ENCODE results near the gene ANKRD55. TPM values are rescaled to one million over a fixed set of nuclear protein-coding genes. Genes with fewer than 3 reads are reported as not detected.

The ANKRD55 gene
- total and polyA plus RNA-seq, 8 donors, result 0.20 to 0.97 (median 0.67) TPM

GRCh38 chr5:56195016-56195415 is 38.1 kb downstream of the ANKRD55 start:
- Histone ChIP-seq H3K27ac (no peak overlapping the region), H3K9me3 (no peaks in the 10 kb centered on the region), H3K4me1 (peaks cover 3 to 26% of the 10 kb centered on the region in 2 donors), H3K27me3 (no peaks in the 10 kb centered on the region), H3K4me3 (no peak overlapping the region), H3K36me3 (no peaks in the 10 kb centered on the region)
- ATAC-seq (no peak), DNase-seq (no peak)
- TF ChIP-seq, protein P1, sequence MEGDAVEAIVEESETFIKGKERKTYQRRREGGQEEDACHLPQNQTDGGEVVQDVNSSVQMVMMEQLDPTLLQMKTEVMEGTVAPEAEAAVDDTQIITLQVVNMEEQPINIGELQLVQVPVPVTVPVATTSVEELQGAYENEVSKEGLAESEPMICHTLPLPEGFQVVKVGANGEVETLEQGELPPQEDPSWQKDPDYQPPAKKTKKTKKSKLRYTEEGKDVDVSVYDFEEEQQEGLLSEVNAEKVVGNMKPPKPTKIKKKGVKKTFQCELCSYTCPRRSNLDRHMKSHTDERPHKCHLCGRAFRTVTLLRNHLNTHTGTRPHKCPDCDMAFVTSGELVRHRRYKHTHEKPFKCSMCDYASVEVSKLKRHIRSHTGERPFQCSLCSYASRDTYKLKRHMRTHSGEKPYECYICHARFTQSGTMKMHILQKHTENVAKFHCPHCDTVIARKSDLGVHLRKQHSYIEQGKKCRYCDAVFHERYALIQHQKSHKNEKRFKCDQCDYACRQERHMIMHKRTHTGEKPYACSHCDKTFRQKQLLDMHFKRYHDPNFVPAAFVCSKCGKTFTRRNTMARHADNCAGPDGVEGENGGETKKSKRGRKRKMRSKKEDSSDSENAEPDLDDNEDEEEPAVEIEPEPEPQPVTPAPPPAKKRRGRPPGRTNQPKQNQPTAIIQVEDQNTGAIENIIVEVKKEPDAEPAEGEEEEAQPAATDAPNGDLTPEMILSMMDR (IDR thresholded peaks at IDR 0.05), result no peak
- intact Hi-C loops (cut with DNase I), result no loop called here

- no peaks in the 10 kb centered on the region for H3K9me3 ChIP-seq
- no peak for ATAC-seq
- intact Hi-C loops (cut with DNase I), result no loop called here
Measured at GRCh38 chr5:56192246-56192645, 40.9 kb downstream of the ANKRD55 start.

GRCh38 chr5:56191656-56192055 is 41.5 kb downstream of the ANKRD55 start:
- DNase-seq (no peak), ATAC-seq (peak; percentile 23)
- no peak overlapping the region for H3K4me3 ChIP-seq
- H3K4me1 ChIP-seq, result peaks cover 3 to 27% of the 10 kb centered on the region in 2 donors
- H3K36me3 ChIP-seq, result no peaks in the 10 kb centered on the region
- intact Hi-C loops (cut with DNase I), result no loop called here
- no peaks in the 10 kb centered on the region for H3K27me3 ChIP-seq
- TF ChIP-seq, protein P1 (IDR thresholded peaks at IDR 0.05), result no peak
- H3K9me3 ChIP-seq, result no peaks in the 10 kb centered on the region
- H3K27ac ChIP-seq, result peak overlapping the region in 1 of 2 donors; percentile 35

More at GRCh38 chr5:56192246-56192645, 40.9 kb downstream of the ANKRD55 start:
- no peak overlapping the region for H3K4me3 ChIP-seq
- TF ChIP-seq, protein P1 (IDR thresholded peaks at IDR 0.05), result no peak
- H3K27me3 ChIP-seq, result no peaks in the 10 kb centered on the region
- peak overlapping the region in 1 of 2 donors; percentile 35 for H3K27ac ChIP-seq
- DNase-seq, result no peak
- peaks cover 3 to 27% of the 10 kb centered on the region in 2 donors for H3K4me1 ChIP-seq
- no peaks in the 10 kb centered on the region for H3K36me3 ChIP-seq

DNA sequence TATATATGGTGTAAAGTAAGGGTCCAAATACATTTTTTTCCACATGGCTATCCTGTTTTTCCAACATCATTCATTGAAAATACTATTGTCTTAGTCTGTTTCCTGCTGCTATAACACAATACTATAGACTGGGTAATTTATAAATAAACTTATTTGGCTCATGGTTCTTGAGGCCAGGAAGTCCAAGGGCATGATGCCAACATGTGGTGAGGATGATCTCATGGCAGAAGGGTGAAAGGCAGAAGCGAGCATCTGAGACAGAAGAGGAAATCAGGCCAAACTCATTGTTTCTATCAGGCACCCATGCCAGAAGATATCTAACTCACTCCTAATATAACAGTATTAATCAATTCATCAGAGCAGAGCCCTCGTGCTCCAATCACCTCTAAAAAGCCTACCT is 42.6 kb downstream of the ANKRD55 start:
- no peak overlapping the region for H3K4me3 ChIP-seq
- H3K27me3 ChIP-seq, result no peaks in the 10 kb centered on the region
- no peaks in the 10 kb centered on the region for H3K36me3 ChIP-seq
- H3K4me1 ChIP-seq, result peaks cover 3 to 27% of the 10 kb centered on the region in 2 donors
- TF ChIP-seq, protein P1 (IDR thresholded peaks at IDR 0.05), result no peak
- peak in 1 of 4 donors; percentile 66 for DNase-seq
- peak; percentile 57 for ATAC-seq
- peak overlapping the region in 1 of 2 donors; percentile 29 for H3K27ac ChIP-seq
- intact Hi-C loops (cut with DNase I), result no loop called here
- no peaks in the 10 kb centered on the region for H3K9me3 ChIP-seq

DNA sequence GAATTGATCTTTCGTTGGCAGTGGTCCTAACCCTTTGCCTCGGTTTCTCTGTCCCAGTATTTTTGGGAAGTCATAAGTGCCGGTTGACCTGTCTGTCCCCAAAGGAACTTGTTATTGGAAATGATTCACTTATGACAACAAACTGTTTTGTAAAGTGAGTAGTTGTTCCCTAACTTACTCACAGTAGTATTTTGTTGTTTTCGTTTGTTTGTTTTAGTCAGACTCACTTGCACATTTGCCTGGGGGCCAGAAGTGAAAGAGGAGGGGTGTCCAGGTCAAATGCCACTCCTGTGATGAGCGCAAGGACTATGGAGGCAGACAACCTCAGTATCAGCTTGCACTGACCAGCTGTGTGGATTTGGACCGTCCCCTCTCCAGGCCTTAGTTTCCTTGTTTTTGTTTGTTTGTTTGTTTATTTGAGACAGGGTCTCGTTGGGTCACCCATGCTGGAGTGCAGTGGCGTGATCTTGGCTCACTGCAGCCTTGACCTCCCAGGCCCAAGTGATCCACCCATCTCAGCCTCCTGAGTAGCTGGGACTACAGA is 47.3 kb downstream of the ANKRD55 start:
- intact Hi-C loops (cut with DNase I), result no loop called here
- Histone ChIP-seq H3K27me3 (no peaks in the 10 kb centered on the region), H3K4me3 (no peak overlapping the region), H3K9me3 (no peaks in the 10 kb centered on the region), H3K36me3 (no peaks in the 10 kb centered on the region), H3K4me1 (peaks cover 3 to 18% of the 10 kb centered on the region in 2 donors), H3K27ac (no peak overlapping the region)
- TF ChIP-seq, protein P1 (IDR thresholded peaks at IDR 0.05), result no peak
- ATAC-seq (no peak), DNase-seq (no peak)
